Cardiac septum (tissue), 1 donor: ENCODE results near the gene RAB39B. TPM values are rescaled to one million over a fixed set of nuclear protein-coding genes. Genes with fewer than 3 reads are reported as not detected.

Experiments used
- DNase-seq: peaks from one replicate; pipeline ENCODE4 v3.0.0-alpha.2; 2020; ENCODE audit warnings: low spot score
- intact Hi-C: fragments of 100-400 bp; cut with DNase I; formaldehyde crosslinking; loops from one replicate; pipeline ENCODE4 v1.14.0; 2022
- total RNA-seq: library from RNA; stranded (reverse); fragmentation: NEBNext Ultra II Directional; extraction: Animal tissue kit (Norgen Biotek cat#: 25700); gene quantifications from one replicate; pipeline ENCODE4 v1.2.1, GENCODE V29; 2021
- donor health status: DM: no; HTN: no; CAD: no.

Gene RAB39B
- total RNA-seq, 1 donor from 2014 or later: 0.35 TPM

DNA sequence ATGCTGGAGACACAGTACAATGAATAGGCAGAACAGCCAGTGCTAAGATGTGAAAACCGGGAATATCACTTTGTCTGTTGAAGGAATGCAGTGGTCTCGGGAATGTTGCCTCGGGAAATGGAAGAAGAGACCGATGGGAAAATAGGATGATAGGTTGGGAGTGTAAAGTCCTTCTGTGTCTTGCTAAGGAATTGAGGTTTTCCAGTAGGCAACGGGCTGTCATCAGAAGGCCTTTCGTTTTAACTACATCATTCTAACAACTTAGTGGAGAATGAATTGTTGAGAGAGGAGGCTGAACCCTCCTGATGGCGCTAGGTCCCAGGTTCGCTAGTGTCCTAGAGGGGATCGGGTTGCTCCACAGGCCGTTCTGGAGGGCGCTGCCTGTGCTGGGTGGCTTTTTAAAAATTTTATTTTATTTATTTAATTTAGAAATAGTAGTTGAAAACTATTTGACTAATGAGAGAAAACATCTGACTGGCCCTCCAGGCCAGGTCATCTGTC, 47.3 kb downstream of the RAB39B start:
- intact Hi-C loops: no loop called here

DNA sequence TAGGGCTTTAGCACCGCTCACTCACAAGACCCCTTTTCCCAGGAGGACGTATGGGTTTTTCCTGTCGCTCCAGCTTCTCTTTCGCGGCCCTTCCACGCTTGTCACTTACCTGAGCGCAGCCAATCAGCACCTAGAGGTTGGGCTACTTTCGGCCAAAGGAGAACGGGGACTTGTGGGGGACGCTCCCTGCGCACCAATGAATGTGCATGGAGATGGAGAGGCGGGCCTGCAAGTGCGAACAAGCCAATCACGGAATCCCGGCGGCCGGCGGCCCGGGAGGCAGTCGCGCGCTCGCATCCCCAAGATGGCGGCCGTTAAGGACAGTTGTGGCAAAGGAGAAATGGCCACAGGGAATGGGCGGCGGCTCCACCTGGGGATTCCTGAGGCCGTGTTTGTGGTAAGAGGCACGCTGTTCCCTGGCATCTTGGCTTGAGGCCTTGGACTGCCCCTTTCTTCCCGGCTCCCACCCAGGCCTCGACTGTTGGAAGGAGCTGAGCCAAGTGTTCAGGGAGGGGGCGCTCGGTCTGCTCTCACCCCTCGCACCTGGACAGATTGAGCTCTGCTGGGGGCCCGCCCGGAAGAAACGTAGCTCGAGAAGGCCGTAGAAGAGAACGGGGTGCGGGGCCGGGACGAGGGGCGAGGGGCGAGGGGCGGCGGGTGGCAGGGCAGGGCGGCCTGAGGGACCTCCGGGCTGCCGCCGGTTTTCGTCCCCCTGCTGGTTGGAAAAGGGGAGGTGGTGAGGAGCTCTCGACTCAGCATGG, 47.9 kb downstream of the RAB39B start, which contains the start of gene VBP1:
TSS of gene VBP1 (plus strand) at position 282 of the 761 bp plus-strand sequence. CDS start at position 305, 23 bp downstream.
- DNase-seq: peak; percentile 95
- intact Hi-C loops: no loop called here

More for the DNA sequence above, 47.3 kb downstream of the RAB39B start:
- no peak for DNase-seq

DNA sequence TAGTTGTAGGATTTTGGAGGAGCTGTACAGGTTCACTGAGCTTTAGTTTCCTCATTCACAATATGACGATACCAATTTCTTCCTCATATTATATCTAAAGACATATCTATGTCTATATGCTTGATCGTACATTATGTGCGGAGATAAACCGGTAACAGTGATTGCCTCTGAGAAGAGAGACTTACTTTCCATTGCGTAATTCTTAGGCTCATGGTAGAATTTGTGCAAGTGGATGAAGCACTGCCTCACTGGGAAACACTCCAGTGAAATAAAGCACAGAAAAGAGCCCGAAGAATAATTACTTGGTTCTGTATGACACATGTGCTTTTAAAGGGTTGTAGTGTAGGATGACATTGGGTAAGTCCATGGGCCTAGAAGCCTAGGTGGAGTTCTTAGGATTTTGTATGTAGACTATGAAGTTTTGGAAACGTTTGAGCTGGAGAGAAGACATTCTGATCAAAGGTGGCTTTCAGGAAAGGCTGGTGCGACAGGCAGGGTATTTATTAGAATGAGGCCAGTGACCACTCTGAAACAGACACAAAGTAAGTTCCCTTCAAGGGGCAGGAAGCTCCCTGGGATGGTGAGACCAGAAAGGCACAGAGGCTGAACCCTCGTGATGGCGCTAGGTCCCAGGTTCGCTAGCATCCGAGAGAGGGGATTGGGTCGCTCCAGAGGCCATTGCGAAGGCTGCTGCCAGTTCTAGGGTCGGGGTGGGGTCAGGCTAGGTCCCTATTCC, 48.7 kb downstream of the RAB39B start:
- DNase-seq: no peak
- intact Hi-C loops: no loop called here

DNA sequence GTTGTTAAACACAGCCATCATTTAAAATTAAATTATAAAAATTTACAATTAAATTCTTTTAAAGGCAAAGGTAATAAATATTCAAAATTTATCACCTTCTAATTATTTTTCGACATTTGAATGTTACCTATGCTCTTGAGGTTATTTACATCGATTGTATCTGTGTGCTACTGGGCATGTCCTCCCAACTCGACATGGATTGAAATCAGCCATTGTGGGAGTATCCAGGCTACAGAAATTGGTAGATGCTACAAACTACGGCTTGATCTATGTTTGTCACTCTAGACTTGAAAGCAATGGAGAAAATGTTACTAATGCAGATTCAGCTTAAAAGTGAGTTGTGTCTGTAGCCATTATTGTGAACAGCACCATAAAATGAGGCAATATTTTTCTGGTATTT, 50.6 kb downstream of the RAB39B start:
- intact Hi-C loops: no loop called here
- no peak for DNase-seq

DNA sequence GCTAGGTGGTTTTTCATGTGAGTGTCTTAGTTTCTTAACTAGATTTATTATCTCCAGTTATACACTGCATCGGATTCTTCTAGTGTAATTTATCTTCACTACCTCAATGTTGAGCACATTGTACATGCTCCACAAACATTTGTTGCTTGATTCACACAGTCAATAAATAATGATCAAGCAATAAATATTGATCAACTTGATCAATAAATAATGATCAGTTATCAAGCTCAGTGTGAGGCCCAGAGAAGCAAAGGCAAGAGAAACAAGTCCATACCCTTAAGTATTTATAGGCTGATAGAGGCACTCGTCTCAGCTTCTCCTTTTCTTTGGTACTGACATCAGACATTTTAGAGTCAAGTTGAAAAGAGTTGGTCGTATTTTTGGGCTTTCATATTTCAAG, 53.1 kb downstream of the RAB39B start:
- no peak for DNase-seq
- intact Hi-C loops: no loop called here

Other genes starting within 250 kb of the RAB39B start
- gene F8, start 241.8 kb downstream of the RAB39B start, total RNA-seq: 43.4 TPM
- 207 TPM for gene FUNDC2, start 237.6 kb downstream of the RAB39B start, total RNA-seq
- 19.4 TPM for gene CMC4, start 193.4 kb downstream of the RAB39B start, total RNA-seq
- gene MTCP1, start 193.4 kb downstream of the RAB39B start, total RNA-seq: 41.4 TPM
- 15.6 TPM for gene BRCC3, start 193.0 kb downstream of the RAB39B start, total RNA-seq
- gene VBP1, start 48.0 kb downstream of the RAB39B start, total RNA-seq: 62.9 TPM
- 13.4 TPM for gene CLIC2, start 70.1 kb upstream of the RAB39B start, total RNA-seq
- gene F8A2, start 117.6 kb upstream of the RAB39B start, total RNA-seq: not detected
- 0.19 TPM for gene F8A3, start 194.1 kb upstream of the RAB39B start, total RNA-seq